ENCODE data around the gene KLK7. TPM values are rescaled to one million over a fixed set of nuclear protein-coding genes. Genes with fewer than 3 reads are reported as not detected.

KLK7 gene
- total RNA-seq, 1 donor from 2014 or later: not detected

DNA sequence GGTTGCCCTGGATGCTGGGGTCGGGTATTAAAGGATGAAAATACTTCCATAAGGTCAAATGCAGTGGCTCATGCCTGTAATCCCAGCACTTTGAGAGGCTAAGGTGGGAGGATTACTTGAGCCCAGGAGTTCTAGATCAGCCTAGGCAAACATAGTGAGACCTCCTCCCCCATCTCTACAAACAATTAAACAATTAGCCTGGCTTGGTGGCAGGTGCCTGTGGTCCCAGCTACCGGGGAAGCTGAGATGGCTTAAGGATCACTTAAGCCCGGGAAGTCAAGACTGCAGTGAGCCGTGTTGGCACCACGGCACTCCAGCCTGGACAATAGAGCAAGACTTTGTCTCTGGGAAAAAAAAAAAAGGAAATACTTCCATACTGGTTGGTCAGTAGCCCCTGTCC, 41.2 kb upstream of the KLK7 start:
- no peak for DNase-seq
- H3K4me1 Mint-ChIP-seq (ENCODE audit: low read depth, unreplicated experiment): no peaks in the 10 kb centered on the region
- TF ChIP-seq, protein P1, sequence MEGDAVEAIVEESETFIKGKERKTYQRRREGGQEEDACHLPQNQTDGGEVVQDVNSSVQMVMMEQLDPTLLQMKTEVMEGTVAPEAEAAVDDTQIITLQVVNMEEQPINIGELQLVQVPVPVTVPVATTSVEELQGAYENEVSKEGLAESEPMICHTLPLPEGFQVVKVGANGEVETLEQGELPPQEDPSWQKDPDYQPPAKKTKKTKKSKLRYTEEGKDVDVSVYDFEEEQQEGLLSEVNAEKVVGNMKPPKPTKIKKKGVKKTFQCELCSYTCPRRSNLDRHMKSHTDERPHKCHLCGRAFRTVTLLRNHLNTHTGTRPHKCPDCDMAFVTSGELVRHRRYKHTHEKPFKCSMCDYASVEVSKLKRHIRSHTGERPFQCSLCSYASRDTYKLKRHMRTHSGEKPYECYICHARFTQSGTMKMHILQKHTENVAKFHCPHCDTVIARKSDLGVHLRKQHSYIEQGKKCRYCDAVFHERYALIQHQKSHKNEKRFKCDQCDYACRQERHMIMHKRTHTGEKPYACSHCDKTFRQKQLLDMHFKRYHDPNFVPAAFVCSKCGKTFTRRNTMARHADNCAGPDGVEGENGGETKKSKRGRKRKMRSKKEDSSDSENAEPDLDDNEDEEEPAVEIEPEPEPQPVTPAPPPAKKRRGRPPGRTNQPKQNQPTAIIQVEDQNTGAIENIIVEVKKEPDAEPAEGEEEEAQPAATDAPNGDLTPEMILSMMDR (IDR thresholded peaks at IDR 0.05; ENCODE audit: partially characterized antibody, unreplicated experiment): no peak
- H3K4me3 Mint-ChIP-seq (ENCODE audit: unreplicated experiment): no peak overlapping the region
- H3K27me3 Mint-ChIP-seq (ENCODE audit: unreplicated experiment): peaks cover 6% of the 10 kb centered on the region
- peaks cover 4% of the 10 kb centered on the region for H3K36me3 Mint-ChIP-seq (ENCODE audit: unreplicated experiment)
- no peak overlapping the region for H3K27ac Mint-ChIP-seq (ENCODE audit: unreplicated experiment)
- no peaks in the 10 kb centered on the region for H3K9me3 Mint-ChIP-seq (ENCODE audit: unreplicated experiment)

DNA sequence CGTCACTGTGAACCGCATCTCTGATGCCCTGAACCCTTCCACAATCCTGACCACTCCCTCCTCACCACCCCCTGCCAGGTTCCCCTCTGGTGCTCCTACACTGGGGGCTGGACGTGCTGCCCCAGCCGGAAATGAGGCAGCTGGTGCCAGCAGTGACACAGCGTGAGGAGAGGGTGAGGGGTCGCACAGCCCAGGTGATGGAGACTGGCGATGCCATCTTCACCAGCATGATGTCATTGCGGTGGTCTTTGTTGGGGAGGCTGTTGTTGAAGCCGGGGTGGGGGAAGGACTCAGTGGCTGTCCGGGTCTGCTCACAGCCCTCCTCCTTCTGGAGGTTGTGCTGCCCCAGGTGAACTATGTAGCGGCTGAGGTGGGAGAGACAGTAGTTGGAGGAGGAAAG, 40.2 kb upstream of the KLK7 start:
- Mint-ChIP-seq H3K36me3 (ENCODE audit: unreplicated experiment) (peaks cover 4% of the 10 kb centered on the region), H3K27me3 (ENCODE audit: unreplicated experiment) (peaks cover 8% of the 10 kb centered on the region), H3K9me3 (ENCODE audit: unreplicated experiment) (no peaks in the 10 kb centered on the region), H3K27ac (ENCODE audit: unreplicated experiment) (no peak overlapping the region), H3K4me1 (ENCODE audit: low read depth, unreplicated experiment) (no peaks in the 10 kb centered on the region), H3K4me3 (ENCODE audit: unreplicated experiment) (no peak overlapping the region)
- TF ChIP-seq, protein P1 (IDR thresholded peaks at IDR 0.05; ENCODE audit: partially characterized antibody, unreplicated experiment): no peak
- DNase-seq: no peak

DNA sequence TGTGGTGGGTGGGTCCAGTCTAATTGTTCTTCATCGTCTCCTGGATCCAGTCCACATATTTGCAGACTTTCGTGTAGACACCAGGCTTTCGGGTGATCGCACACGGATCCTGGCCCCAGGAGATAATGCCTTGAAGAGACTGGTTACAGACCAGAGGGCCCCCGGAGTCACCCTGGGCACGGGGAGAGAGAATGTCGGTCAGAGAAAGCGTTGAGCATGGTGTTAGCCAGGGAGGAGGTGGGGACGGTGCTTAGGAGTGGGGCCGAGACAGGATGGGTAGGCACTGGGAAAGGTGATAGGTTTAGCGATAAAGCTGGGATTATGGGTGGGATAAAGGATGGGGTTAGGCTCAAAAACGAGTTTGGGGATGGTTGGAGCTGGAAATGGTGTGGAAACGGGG, 38.8 kb upstream of the KLK7 start:
- H3K4me3 Mint-ChIP-seq (ENCODE audit: unreplicated experiment): no peak overlapping the region
- H3K36me3 Mint-ChIP-seq (ENCODE audit: unreplicated experiment): peaks cover 10% of the 10 kb centered on the region
- TF ChIP-seq, protein P1 (IDR thresholded peaks at IDR 0.05; ENCODE audit: partially characterized antibody, unreplicated experiment): no peak
- peaks cover 4% of the 10 kb centered on the region for H3K4me1 Mint-ChIP-seq (ENCODE audit: low read depth, unreplicated experiment)
- H3K27ac Mint-ChIP-seq (ENCODE audit: unreplicated experiment): no peak overlapping the region
- peaks cover 3% of the 10 kb centered on the region for H3K9me3 Mint-ChIP-seq (ENCODE audit: unreplicated experiment)
- H3K27me3 Mint-ChIP-seq (ENCODE audit: unreplicated experiment): peaks cover 17% of the 10 kb centered on the region
- DNase-seq: no peak

DNA sequence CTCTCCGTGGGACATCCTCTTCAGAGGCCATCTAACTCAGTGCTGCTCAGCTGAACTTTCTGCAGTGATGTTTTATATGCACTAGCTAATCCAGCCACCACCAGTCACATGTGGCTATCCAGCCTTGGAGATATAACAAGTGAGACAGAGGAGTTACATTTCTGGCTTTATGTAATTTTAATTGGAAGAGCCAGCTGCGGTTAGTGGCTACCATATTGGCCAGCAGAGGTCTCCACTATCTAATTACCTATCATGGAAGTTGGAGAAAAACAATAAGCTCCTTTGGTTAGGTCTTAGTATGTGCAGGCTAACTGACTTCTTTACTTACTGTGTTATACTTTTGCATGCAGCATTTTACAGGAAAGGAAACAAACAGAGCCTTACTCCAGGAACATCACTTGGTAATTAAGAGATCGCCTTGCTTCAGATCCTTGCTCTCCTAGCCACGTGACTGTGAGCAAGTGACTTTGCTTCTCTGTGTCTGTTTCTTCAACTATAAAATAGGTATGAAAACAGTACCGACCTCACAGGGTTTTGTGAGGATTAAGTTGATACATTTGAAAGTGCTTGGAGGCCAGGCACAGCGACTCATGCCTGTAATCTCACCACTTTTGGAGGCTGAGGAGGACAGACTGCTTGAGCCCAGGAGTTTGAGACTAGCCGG, 37.4 kb upstream of the KLK7 start:
- Mint-ChIP-seq H3K36me3 (ENCODE audit: unreplicated experiment) (peaks cover 5% of the 10 kb centered on the region), H3K4me3 (ENCODE audit: unreplicated experiment) (no peak overlapping the region), H3K9me3 (ENCODE audit: unreplicated experiment) (peaks cover 5% of the 10 kb centered on the region), H3K4me1 (ENCODE audit: low read depth, unreplicated experiment) (peaks cover 4% of the 10 kb centered on the region), H3K27ac (ENCODE audit: unreplicated experiment) (no peak overlapping the region), H3K27me3 (ENCODE audit: unreplicated experiment) (peaks cover 22% of the 10 kb centered on the region)
- TF ChIP-seq, protein P1 (IDR thresholded peaks at IDR 0.05; ENCODE audit: partially characterized antibody, unreplicated experiment): peak; percentile 64
- DNase-seq: no peak

DNA sequence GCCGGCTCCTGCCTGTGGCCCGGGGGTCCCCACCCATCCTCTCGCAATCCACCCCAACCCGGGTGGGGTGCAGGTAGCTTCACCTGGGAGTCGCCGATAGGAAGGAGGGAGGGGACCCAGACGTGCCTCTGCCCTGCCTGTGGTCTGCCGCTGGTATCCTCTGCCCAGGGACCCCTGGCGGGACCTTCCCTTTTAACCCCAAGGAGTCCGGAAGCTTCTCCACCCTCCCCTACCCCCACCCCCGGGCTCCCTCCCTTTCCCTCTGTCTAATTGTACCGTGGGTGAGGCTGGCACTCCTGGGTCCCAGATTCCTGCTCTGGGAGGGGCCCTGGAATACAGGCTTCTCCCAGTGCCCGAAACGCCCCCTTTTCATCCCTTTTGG, 35.8 kb upstream of the KLK7 start, which contains the start of gene KLK10:
Gene KLK10 (minus strand): TSS at position 166 of the 382 bp plus-strand sequence. CDS start 579 bp downstream, outside the sequence.
- TF ChIP-seq, protein P1 (IDR thresholded peaks at IDR 0.05; ENCODE audit: partially characterized antibody, unreplicated experiment): no peak
- no peak for DNase-seq
- Mint-ChIP-seq H3K27ac (ENCODE audit: unreplicated experiment) (no peak within 1 kb of the TSS), H3K4me3 (ENCODE audit: unreplicated experiment) (peak within 1 kb of the TSS; percentile 92), H3K4me1 (ENCODE audit: low read depth, unreplicated experiment) (peaks cover 4% of the 10 kb centered on the region), H3K27me3 (ENCODE audit: unreplicated experiment) (peaks cover 22% of the 10 kb centered on the region), H3K9me3 (ENCODE audit: unreplicated experiment) (peaks cover 5% of the 10 kb centered on the region), H3K36me3 (ENCODE audit: unreplicated experiment) (peaks cover 5% of the 10 kb centered on the region)

Data from glutamatergic neuron (in vitro differentiated cells).